Fibroblast of lung (primary cell): ENCODE data around the gene SLX9. TPM values are rescaled to one million over a fixed set of nuclear protein-coding genes. Genes with fewer than 3 reads are reported as not detected.

Source experiments
- DNase-seq, 2 donors: peaks; one replicate each; pipeline versions ENCODE4 v3.0.0 to v3.0.0-alpha.2; 2010; ENCODE audit warnings: low read depth in 2 of 2
- H2AFZ ChIP-seq: 2 replicates; pipeline ENCODE4 v1.5.1; 2012; ENCODE audit warnings: low read length, control low read depth, inconsistent platforms
- H3K27ac ChIP-seq: 2 replicates; pipeline ENCODE4 v1.5.1; 2011; ENCODE audit warnings: low read length, control low read depth; ENCODE audit not compliant: insufficient read depth
- H3K27me3 ChIP-seq: 2 replicates; pipeline ENCODE4 v1.5.1; 2011; ENCODE audit warnings: mild to moderate bottlenecking, low read length; ENCODE audit not compliant: control insufficient read depth, insufficient read depth
- H3K36me3 ChIP-seq: 2 replicates; pipeline ENCODE4 v1.5.1; 2011; ENCODE audit warnings: low read length; ENCODE audit not compliant: control insufficient read depth, insufficient read depth
- H3K4me1 ChIP-seq: 2 replicates; pipeline ENCODE4 v1.5.1; 2011; ENCODE audit warnings: low read length; ENCODE audit not compliant: control insufficient read depth, insufficient read depth; ENCODE audit errors: extremely low read depth
- H3K4me2 ChIP-seq: 2 replicates; pipeline ENCODE4 v1.5.1; 2011; ENCODE audit warnings: low read length, control low read depth; ENCODE audit not compliant: insufficient read depth; ENCODE audit errors: extremely low read depth
- H3K4me3 ChIP-seq, 4 experiments: fragments of 200-600 bp in 1 of 4; sonication (generic) in 1 of 4; replicated peaks in 1 of 4; 2 replicates each; pipeline ENCODE4 v1.5.1; 2011 to 2016; ENCODE audit warnings: low read length in 4 of 4, low read depth in 3 of 4, mild to moderate bottlenecking in 3 of 4, control low read depth in 2 of 4, inconsistent platforms in 1 of 4, mixed read lengths in 1 of 4; ENCODE audit not compliant: insufficient read depth in 1 of 4; ENCODE audit errors: control extremely low read depth in 1 of 4
- H3K79me2 ChIP-seq: 2 replicates; pipeline ENCODE4 v1.5.1; 2012; ENCODE audit warnings: mild to moderate bottlenecking, low read length, inconsistent platforms; ENCODE audit not compliant: control insufficient read depth, insufficient read depth
- H3K9ac ChIP-seq: 2 replicates; pipeline ENCODE4 v1.5.1; 2011; ENCODE audit warnings: mild to moderate bottlenecking, low read length, control low read depth; ENCODE audit not compliant: insufficient read depth
- H3K9me3 ChIP-seq: 2 replicates; pipeline ENCODE4 v1.5.1; 2012; ENCODE audit warnings: low read depth, low read length; ENCODE audit not compliant: control insufficient read depth, insufficient read depth
- H4K20me1 ChIP-seq: 2 replicates; pipeline ENCODE4 v1.5.1; 2011; ENCODE audit warnings: low read length; ENCODE audit not compliant: control insufficient read depth, insufficient read depth; ENCODE audit errors: extremely low read depth
- EZH2 ChIP-seq: IDR thresholded peaks from 2 replicates; pipeline ENCODE4 v1.5.1; 2012; ENCODE audit warnings: low read length, control low read depth, mild to moderate bottlenecking; ENCODE audit errors: missing control alignments
- polyA plus RNA-seq, 2 donors: library from polyadenylated mRNA; depleted of rRNA in 1 of 2; stranded (reverse) in 1 of 2; unstranded in 1 of 2; fragments of >200 nt; gene quantifications; 2 replicates each; pipeline ENCODE4 v1.2.1, GENCODE V29; 2011 to 2012; ENCODE audit warnings: missing spikeins in 1 of 2
- total RNA-seq: library from RNA; depleted of rRNA; stranded (reverse); fragments of >200 nt; gene quantifications from 2 replicates; pipeline ENCODE4 v1.2.1, GENCODE V29; 2014
- TF ChIP-seq, protein P1 (sequence below), 2 donors: IDR thresholded peaks in 1 of 2; conservative IDR thresholded peaks in 1 of 2; 1 replicate in 1 of 2; 2 replicates in 1 of 2; pipeline ENCODE4 v1.5.1; 2011 to 2012; ENCODE audit warnings: low read length in 2 of 2, control low read depth in 1 of 2, inconsistent platforms in 1 of 2, low read depth in 1 of 2, mild to moderate bottlenecking in 1 of 2

Gene SLX9
- total and polyA plus RNA-seq, 2 donors (not counting 1 experiment from before 2014, with no cell fraction given) = 9.7 to 14.9 TPM

DNA sequence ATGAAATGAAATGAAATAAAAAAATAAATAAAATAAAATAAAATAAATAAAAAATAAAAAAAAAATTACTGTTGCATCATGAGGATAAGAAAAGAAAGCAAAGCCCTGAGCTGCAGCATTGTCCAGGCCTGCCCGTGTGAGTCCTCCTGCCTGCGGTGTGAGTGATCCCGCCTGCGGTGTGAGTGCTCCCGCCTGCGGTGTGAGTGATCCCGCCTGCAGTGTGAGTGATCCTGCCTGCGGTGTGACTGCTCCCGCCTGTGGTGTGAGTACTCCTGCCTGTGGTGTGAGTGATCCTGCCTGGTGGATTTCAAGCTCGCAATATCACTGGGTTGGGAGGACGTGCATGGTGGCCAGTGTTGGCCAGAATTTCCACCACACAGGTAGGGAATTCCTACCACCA, 44.0 kb upstream of the SLX9 start:
- Histone ChIP-seq H3K4me1 (no peaks in the 10 kb centered on the region), H3K27ac (no peak overlapping the region), H3K9ac (no peak overlapping the region), H3K79me2 (no peaks in the 10 kb centered on the region), H3K9me3 (no peaks in the 10 kb centered on the region), H3K4me3 (no peak overlapping the region), H3K4me2 (no peak overlapping the region), H2AFZ (no peak overlapping the region), H4K20me1 (no peaks in the 10 kb centered on the region), H3K36me3 (no peaks in the 10 kb centered on the region), H3K27me3 (peaks cover 14% of the 10 kb centered on the region)
- no peak for TF ChIP-seq EZH2
- TF ChIP-seq, protein P1, sequence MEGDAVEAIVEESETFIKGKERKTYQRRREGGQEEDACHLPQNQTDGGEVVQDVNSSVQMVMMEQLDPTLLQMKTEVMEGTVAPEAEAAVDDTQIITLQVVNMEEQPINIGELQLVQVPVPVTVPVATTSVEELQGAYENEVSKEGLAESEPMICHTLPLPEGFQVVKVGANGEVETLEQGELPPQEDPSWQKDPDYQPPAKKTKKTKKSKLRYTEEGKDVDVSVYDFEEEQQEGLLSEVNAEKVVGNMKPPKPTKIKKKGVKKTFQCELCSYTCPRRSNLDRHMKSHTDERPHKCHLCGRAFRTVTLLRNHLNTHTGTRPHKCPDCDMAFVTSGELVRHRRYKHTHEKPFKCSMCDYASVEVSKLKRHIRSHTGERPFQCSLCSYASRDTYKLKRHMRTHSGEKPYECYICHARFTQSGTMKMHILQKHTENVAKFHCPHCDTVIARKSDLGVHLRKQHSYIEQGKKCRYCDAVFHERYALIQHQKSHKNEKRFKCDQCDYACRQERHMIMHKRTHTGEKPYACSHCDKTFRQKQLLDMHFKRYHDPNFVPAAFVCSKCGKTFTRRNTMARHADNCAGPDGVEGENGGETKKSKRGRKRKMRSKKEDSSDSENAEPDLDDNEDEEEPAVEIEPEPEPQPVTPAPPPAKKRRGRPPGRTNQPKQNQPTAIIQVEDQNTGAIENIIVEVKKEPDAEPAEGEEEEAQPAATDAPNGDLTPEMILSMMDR (conservative IDR thresholded peaks at IDR 0.05 in 1 of 2, IDR thresholded peaks at IDR 0.05 in 1 of 2; ENCODE audit: low read depth in 1 of 2, low read length in 2 of 2) = no peak
- no peak for DNase-seq

DNA sequence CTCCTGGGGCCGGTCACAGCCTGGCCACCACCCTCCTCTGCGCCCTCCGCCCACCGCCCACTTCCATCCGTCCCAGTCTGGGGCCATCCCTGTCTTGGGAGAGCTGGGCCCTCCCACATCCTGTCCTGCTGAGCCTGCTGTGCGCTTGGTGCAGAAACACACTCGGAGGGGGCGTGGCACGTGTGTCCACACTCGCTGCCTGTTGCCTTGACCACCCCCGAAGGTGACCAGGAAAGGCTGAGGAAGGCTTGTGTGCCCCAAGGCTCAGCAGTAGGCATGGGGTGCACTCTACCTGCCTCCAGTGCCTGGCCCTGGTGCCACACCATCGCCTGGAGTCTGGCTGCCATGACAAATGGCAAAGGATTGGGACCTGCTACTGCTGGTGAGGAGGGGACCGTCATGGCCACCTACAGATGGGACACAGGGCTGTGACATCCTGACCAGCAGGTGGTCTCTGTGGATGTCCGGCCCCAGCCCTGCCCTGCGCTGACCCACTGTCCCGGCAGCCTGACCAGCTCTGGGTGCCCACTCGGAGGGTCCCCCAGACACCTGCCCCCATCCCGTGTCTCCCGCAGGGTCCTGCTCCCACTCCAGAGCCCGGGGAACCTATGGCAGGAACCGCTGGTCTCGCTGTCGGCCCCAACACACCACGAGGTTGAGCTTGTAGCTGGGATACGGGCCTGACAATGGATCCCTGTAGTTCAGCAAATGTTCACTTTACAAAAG, 43.1 kb upstream of the SLX9 start:
- H3K9me3 ChIP-seq = no peaks in the 10 kb centered on the region
- DNase-seq = no peak
- H3K4me1 ChIP-seq = no peaks in the 10 kb centered on the region
- no peak overlapping the region for H2AFZ ChIP-seq
- TF ChIP-seq, protein P1 (conservative IDR thresholded peaks at IDR 0.05 in 1 of 2, IDR thresholded peaks at IDR 0.05 in 1 of 2; ENCODE audit: low read depth in 1 of 2, low read length in 2 of 2) = no peak
- TF ChIP-seq EZH2 = no peak
- H3K36me3 ChIP-seq = no peaks in the 10 kb centered on the region
- H3K9ac ChIP-seq = no peak overlapping the region
- H3K27me3 ChIP-seq = peaks cover 14% of the 10 kb centered on the region
- no peaks in the 10 kb centered on the region for H4K20me1 ChIP-seq
- H3K27ac ChIP-seq = no peak overlapping the region
- H3K79me2 ChIP-seq = no peaks in the 10 kb centered on the region
- H3K4me3 ChIP-seq = no peak overlapping the region
- H3K4me2 ChIP-seq = no peak overlapping the region

DNA sequence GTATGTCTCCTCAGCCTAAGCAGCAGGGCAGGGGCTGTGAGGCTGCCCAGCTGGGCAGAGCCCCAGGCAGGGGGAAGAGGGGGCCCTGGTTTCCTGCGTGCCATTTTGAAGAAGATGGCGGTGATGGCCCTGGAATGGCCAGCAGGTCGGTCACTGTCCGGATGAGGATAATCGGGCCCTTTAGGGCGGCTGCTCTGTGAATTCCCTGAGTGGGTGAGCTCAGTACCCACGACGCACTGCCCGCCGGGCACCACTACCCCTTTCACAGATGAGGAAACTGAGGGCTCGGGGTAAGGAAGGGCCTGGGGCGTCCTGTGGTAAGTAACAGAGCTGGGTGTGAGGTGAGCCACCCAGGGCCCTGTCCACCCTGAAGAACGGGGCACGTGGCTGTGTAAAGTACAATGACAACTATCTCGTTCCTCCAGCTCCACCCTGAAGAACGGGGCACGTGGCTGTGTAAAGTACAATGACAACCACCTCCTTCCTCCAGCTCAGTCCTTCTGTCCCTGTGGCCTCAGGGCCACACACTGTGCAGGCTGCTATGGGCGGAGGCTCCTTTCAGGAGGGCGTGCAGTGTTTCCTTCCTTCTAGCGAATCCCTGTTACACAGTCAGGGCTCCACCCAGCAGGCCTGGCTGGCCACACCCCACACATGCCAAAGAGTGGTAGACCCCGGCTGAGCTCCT, 42.4 kb upstream of the SLX9 start:
- Histone ChIP-seq H3K4me1 (no peaks in the 10 kb centered on the region), H3K36me3 (no peaks in the 10 kb centered on the region), H3K4me3 (no peak overlapping the region), H3K9me3 (peaks cover 3% of the 10 kb centered on the region), H3K79me2 (no peaks in the 10 kb centered on the region), H3K27ac (no peak overlapping the region), H2AFZ (no peak overlapping the region), H3K4me2 (no peak overlapping the region), H3K9ac (no peak overlapping the region), H3K27me3 (peaks cover 14% of the 10 kb centered on the region), H4K20me1 (no peaks in the 10 kb centered on the region)
- no peak for DNase-seq
- TF ChIP-seq, protein P1 (conservative IDR thresholded peaks at IDR 0.05 in 1 of 2, IDR thresholded peaks at IDR 0.05 in 1 of 2; ENCODE audit: low read depth in 1 of 2, low read length in 2 of 2) = no peak
- no peak for TF ChIP-seq EZH2
